Hepatocyte (in vitro differentiated cells): ENCODE results near the gene RMND1.

ENCODE experiments used
- CTCF ChIP-seq: fragments of 200-600 bp; sonication (generic); IDR thresholded peaks from 2 replicates; pipeline ENCODE4 v1.5.1; 2016; ENCODE audit warnings: antibody characterized with exemption, mild to moderate bottlenecking; ENCODE audit not compliant: poor library complexity
- EZH2 ChIP-seq: fragments of 200-600 bp; sonication (generic); IDR thresholded peaks from 2 replicates; pipeline ENCODE4 v1.6.1; 2016; ENCODE audit warnings: antibody characterized with exemption, mild to moderate bottlenecking, borderline replicate concordance
- EZH2phosphoT487 ChIP-seq: fragments of 200-600 bp; sonication (generic); IDR thresholded peaks from one replicate; pipeline ENCODE4 v1.6.1; 2018; ENCODE audit warnings: antibody characterized with exemption, mild to moderate bottlenecking, low read depth, moderate library complexity; ENCODE audit not compliant: unreplicated experiment, severe bottlenecking

DNA sequence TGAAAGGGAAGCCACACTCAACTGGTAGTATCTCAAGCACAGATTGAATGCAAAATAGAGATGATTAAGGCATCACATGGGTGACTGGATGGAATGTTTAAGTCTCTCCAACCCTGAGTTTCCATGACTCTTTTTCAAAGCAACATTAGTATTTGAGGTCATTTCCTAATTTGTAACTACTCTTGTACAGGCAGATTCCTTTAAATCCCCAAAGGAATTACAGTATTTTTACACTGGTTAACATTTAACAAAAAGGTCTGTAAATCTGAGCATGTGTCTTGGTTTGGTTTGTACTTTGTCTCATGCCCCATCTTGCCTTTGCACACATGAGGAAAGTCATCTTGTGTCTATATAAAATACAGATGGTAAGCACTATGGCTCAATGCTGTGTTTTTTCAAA lies 15.1 kb downstream of the RMND1 start:
- TF ChIP-seq CTCF: no peak
- no peak for TF ChIP-seq EZH2
- TF ChIP-seq EZH2phosphoT487: no peak
